ENCODE results near the gene IGF2BP3.
A peak's percentile ranks its signal among the peaks of the same experiment; 100 is the strongest.

The IGF2BP3 gene

GRCh38 chr7:23472046-23472445 lies 1.8 kb upstream of the IGF2BP3 start:
- no peak for DNase-seq (ENCODE audit: low spot score)

GRCh38 chr7:23471106-23471859 lies 992 bp upstream of the IGF2BP3 start:
- no peak for DNase-seq (ENCODE audit: low spot score)

- DNase-seq (ENCODE audit: low spot score): no peak
Observed at GRCh38 chr7:23469961-23470250, 385 bp downstream of the IGF2BP3 start.

GRCh38 chr7:23469150-23469960 lies 936 bp downstream of the IGF2BP3 start:
- no peak for DNase-seq (ENCODE audit: low spot score)

GRCh38 chr7:23468526-23469149 lies 1.7 kb downstream of the IGF2BP3 start:
- DNase-seq (ENCODE audit: low spot score): no peak

- no peak for DNase-seq (ENCODE audit: low spot score)
Observed at GRCh38 chr7:23467806-23468525, 2.3 kb downstream of the IGF2BP3 start.

GRCh38 chr7:23467291-23467805 lies 2.9 kb downstream of the IGF2BP3 start:
- no peak for DNase-seq (ENCODE audit: low spot score)

GRCh38 chr7:23462846-23463245 lies 7.4 kb downstream of the IGF2BP3 start:
- peak; percentile 65 for DNase-seq (ENCODE audit: low spot score)

- no peak for DNase-seq (ENCODE audit: low spot score)
Observed at GRCh38 chr7:23458044-23458443, 12.2 kb downstream of the IGF2BP3 start.

GRCh38 chr7:23456093-23456492 lies 14.2 kb downstream of the IGF2BP3 start:
- DNase-seq (ENCODE audit: low spot score): no peak

GRCh38 chr7:23454881-23455526 lies 15.3 kb downstream of the IGF2BP3 start:
- DNase-seq (ENCODE audit: low spot score): no peak

GRCh38 chr7:23450518-23450917 lies 19.8 kb downstream of the IGF2BP3 start:
- no peak for DNase-seq (ENCODE audit: low spot score)

- DNase-seq (ENCODE audit: low spot score): no peak
Observed at GRCh38 chr7:23449941-23450340, 20.4 kb downstream of the IGF2BP3 start.

- no peak for DNase-seq (ENCODE audit: low spot score)
Observed at GRCh38 chr7:23445326-23445725, 25.0 kb downstream of the IGF2BP3 start.

GRCh38 chr7:23443974-23444373 lies 26.3 kb downstream of the IGF2BP3 start:
- DNase-seq (ENCODE audit: low spot score): no peak

GRCh38 chr7:23438171-23438570 lies 32.1 kb downstream of the IGF2BP3 start:
- no peak for DNase-seq (ENCODE audit: low spot score)

- no peak for DNase-seq (ENCODE audit: low spot score)
Observed at GRCh38 chr7:23434147-23434917, 36.0 kb downstream of the IGF2BP3 start.

GRCh38 chr7:23431702-23432199 lies 38.5 kb downstream of the IGF2BP3 start:
- no peak for DNase-seq (ENCODE audit: low spot score)

- no peak for DNase-seq (ENCODE audit: low spot score)
Observed at GRCh38 chr7:23430893-23431259, 39.4 kb downstream of the IGF2BP3 start.

GRCh38 chr7:23426876-23427275 lies 43.4 kb downstream of the IGF2BP3 start:
- DNase-seq (ENCODE audit: low spot score): no peak

- no peak for DNase-seq (ENCODE audit: low spot score)
Observed at GRCh38 chr7:23422909-23423308, 47.4 kb downstream of the IGF2BP3 start.
